Measurements from ENCODE around the gene CLDN19.

DNA sequence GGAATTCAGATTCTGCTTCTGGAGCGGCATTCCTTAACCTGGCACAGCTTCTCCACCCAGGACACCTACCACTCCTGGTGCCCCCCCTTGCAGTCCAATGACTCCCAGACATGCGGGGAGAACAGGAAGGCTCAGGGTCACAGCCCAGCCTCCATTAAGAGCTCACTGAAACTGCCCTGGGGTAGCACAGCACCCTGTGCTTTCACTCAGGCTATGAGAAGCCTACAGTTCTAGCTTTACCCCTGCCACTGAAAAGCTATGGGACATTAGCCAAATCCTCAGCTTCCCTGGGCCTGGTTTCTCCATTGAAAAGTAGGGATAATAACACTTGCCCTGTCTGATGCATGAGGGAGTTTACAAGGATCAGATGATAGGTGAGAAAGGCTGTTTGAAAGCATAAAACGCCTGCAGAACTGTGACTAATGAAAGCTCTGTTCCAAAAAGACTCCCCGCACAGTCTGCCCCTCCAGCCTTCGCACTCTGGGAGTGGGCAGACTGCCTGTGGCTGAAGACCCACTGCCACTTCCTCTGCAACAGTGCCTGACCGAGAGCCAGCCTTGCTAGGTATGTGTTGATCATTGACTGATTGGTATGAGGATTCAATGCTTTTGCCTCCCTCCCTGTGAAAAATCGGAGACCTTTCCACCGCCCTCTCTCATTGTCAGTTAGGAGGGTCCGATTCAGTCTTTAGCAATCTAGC lies 2.7 kb upstream of the CLDN19 start:
- no peak for TF ChIP-seq EZH2phosphoT487 (IDR thresholded peaks at IDR 0.05; ENCODE audit: borderline replicate concordance, low read length)
- TF ChIP-seq, protein P1, sequence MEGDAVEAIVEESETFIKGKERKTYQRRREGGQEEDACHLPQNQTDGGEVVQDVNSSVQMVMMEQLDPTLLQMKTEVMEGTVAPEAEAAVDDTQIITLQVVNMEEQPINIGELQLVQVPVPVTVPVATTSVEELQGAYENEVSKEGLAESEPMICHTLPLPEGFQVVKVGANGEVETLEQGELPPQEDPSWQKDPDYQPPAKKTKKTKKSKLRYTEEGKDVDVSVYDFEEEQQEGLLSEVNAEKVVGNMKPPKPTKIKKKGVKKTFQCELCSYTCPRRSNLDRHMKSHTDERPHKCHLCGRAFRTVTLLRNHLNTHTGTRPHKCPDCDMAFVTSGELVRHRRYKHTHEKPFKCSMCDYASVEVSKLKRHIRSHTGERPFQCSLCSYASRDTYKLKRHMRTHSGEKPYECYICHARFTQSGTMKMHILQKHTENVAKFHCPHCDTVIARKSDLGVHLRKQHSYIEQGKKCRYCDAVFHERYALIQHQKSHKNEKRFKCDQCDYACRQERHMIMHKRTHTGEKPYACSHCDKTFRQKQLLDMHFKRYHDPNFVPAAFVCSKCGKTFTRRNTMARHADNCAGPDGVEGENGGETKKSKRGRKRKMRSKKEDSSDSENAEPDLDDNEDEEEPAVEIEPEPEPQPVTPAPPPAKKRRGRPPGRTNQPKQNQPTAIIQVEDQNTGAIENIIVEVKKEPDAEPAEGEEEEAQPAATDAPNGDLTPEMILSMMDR (IDR thresholded peaks at IDR 0.05; ENCODE audit: low read depth, low read length, poor library complexity, severe bottlenecking): no peak

Measured in DOHH2 (cell line).